Ovary (tissue), 3 donors: ENCODE results near the gene RCOR3.

Source experiments
- POLR2A ChIP-seq: fragments of 450-650 bp; IDR thresholded peaks from one replicate; pipeline ENCODE4 v1.6.1; 2017; ENCODE audit warnings: antibody characterized with exemption, mild to moderate bottlenecking, moderate library complexity
- TF ChIP-seq, protein P1 (sequence below), 3 donors: fragments of 450-650 bp in 2 of 3; fragments of 200-600 bp in 1 of 3; IDR thresholded peaks; one replicate each; pipeline versions ENCODE4 v1.5.1 to v1.8.0; 2016 to 2022; ENCODE audit warnings: antibody characterized with exemption in 3 of 3, mild to moderate bottlenecking in 1 of 3
- donor health status: DM: no; HTN: no; CAD: no.

GRCh38 chr1:211281320-211282022 is 22.3 kb downstream of the RCOR3 start:
- TF ChIP-seq, protein P1, sequence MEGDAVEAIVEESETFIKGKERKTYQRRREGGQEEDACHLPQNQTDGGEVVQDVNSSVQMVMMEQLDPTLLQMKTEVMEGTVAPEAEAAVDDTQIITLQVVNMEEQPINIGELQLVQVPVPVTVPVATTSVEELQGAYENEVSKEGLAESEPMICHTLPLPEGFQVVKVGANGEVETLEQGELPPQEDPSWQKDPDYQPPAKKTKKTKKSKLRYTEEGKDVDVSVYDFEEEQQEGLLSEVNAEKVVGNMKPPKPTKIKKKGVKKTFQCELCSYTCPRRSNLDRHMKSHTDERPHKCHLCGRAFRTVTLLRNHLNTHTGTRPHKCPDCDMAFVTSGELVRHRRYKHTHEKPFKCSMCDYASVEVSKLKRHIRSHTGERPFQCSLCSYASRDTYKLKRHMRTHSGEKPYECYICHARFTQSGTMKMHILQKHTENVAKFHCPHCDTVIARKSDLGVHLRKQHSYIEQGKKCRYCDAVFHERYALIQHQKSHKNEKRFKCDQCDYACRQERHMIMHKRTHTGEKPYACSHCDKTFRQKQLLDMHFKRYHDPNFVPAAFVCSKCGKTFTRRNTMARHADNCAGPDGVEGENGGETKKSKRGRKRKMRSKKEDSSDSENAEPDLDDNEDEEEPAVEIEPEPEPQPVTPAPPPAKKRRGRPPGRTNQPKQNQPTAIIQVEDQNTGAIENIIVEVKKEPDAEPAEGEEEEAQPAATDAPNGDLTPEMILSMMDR (IDR thresholded peaks at IDR 0.05): no peak
- TF ChIP-seq POLR2A: no peak
